Panc1 (cell line): ENCODE results near the gene DNAJB8. TPM values are rescaled to one million over a fixed set of nuclear protein-coding genes. Genes with fewer than 3 reads are reported as not detected.

Experiments
- ATAC-seq: fragments of 200-7000 bp; cut with Tn5 transposase; 2 replicates; pipeline ENCODE4 v1.9.1; 2020; ENCODE audit warnings: mild to moderate bottlenecking, moderate library complexity
- BruUV-seq: library from RNA; stranded (reverse); fragments of 400-500 nt; replicated peaks from 2 replicates; lab custom pipeline; 2021; lab: Mats Ljungman, UMichigan
- CTCF ChIA-PET: fragments of 300-600 bp; sonication (Branson Sonifier 250); formaldehyde crosslinking; loops from one replicate; lab custom pipeline; 2022; ENCODE audit warnings: antibody characterized with exemption; lab: Charles Lee
- POLR2A ChIA-PET: fragments of 300-600 bp; sonication (Branson Sonifier 250); formaldehyde crosslinking; loops from one replicate; lab custom pipeline; 2022; ENCODE audit warnings: antibody characterized with exemption; lab: Charles Lee
- DNase-seq: peaks from one replicate; pipeline ENCODE4 v3.0.0-alpha.2; 2010; ENCODE audit warnings: low read depth, low spot score
- H3K27ac ChIP-seq: 2 replicates; pipeline ENCODE4 v1.5.1; 2011; ENCODE audit warnings: mild to moderate bottlenecking, low read length, inconsistent platforms
- H3K27me3 ChIP-seq: fragments of 200-500 bp; sonication (Bioruptor generic); 2 replicates; pipeline ENCODE4 v1.6.0; 2014; ENCODE audit warnings: low read length, inconsistent platforms; ENCODE audit not compliant: control insufficient read depth, insufficient read depth
- H3K36me3 ChIP-seq: fragments of 200-500 bp; sonication (Bioruptor generic); 2 replicates; pipeline ENCODE4 v1.5.1; 2014; ENCODE audit warnings: inconsistent platforms, mild to moderate bottlenecking, low read length, moderate library complexity; ENCODE audit not compliant: control insufficient read depth, insufficient read depth
- H3K4me1 ChIP-seq: 2 replicates; pipeline ENCODE4 v1.5.1; 2011; ENCODE audit warnings: inconsistent platforms, mild to moderate bottlenecking, low read length, moderate library complexity; ENCODE audit not compliant: control insufficient read depth, insufficient read depth
- H3K4me3 ChIP-seq, 2 experiments: 2 replicates each; pipeline ENCODE4 v1.5.1; 2011 to 2012; ENCODE audit warnings: low read depth in 2 of 2, low read length in 2 of 2, mild to moderate bottlenecking in 2 of 2, inconsistent platforms in 1 of 2, moderate library complexity in 1 of 2
- H3K9me3 ChIP-seq: fragments of 200-500 bp; sonication (Bioruptor generic); 2 replicates; pipeline ENCODE4 v1.5.1; 2014; ENCODE audit warnings: low read depth, mild to moderate bottlenecking, inconsistent platforms, low read length, moderate library complexity; ENCODE audit not compliant: control insufficient read depth, insufficient read depth
- CTCF ChIP-seq: fragments of 450-650 bp; IDR thresholded peaks from 2 replicates; pipeline ENCODE4 v1.5.1; 2017; ENCODE audit warnings: mild to moderate bottlenecking
- POLR2AphosphoS5 ChIP-seq: IDR thresholded peaks from 2 replicates; pipeline ENCODE4 v1.6.1; 2012; ENCODE audit warnings: mild to moderate bottlenecking, low read depth, low read length, moderate library complexity
- REST ChIP-seq, 2 experiments: IDR thresholded peaks; 2 replicates each; pipeline ENCODE4 v1.6.1; 2011 to 2012; ENCODE audit warnings: low read depth in 2 of 2, control low read depth in 1 of 2, low read length in 1 of 2, mild to moderate bottlenecking in 1 of 2, moderate library complexity in 1 of 2; ENCODE audit not compliant: insufficient read depth in 1 of 2
- SIN3A ChIP-seq: IDR thresholded peaks from 2 replicates; pipeline ENCODE4 v1.6.1; 2012; ENCODE audit warnings: low read depth, mild to moderate bottlenecking, low read length, moderate library complexity, borderline replicate concordance; ENCODE audit not compliant: insufficient read depth
- TCF7L2 ChIP-seq: IDR thresholded peaks from 2 replicates; pipeline ENCODE4 v1.6.1; 2011; ENCODE audit warnings: mild to moderate bottlenecking, low read depth, low read length, inconsistent platforms
- in situ Hi-C: cut with HindIII; loops from 2 replicates; pipeline ENCODE4 v1.10.0; 2016; ENCODE audit warnings: low sequenced_read_pairs, low pct_unique_long_range_greater_than_20kb
- intact Hi-C: fragments of 100-400 bp; cut with micrococcal nuclease; formaldehyde crosslinking; loops from one replicate; pipeline ENCODE4 v1.10.0; 2022; ENCODE audit not compliant: unreplicated experiment
- total RNA-seq: library from RNA; stranded (reverse); gene quantifications from one replicate; pipeline ENCODE4 v1.2.1, GENCODE V29; 2021; ENCODE audit not compliant: unreplicated experiment

The DNAJB8 gene
- total RNA-seq, 1 experiment from 2014 or later = not detected

GRCh38 chr3:128418900-128419299, 47.8 kb downstream of the DNAJB8 start:
- DNase-seq = no peak
- intact Hi-C loops (no loop called here), in situ Hi-C loops (no loop called here)
- no peak for ATAC-seq
- peaks cover 44% of the 10 kb centered on the region for H3K4me1 ChIP-seq
- no peaks in the 10 kb centered on the region for H3K9me3 ChIP-seq
- CTCF ChIA-PET = no interaction called here
- POLR2A ChIA-PET = no interaction called here
- H3K36me3 ChIP-seq = no peaks in the 10 kb centered on the region
- peak overlapping the region; percentile 34 for H3K27ac ChIP-seq
- H3K27me3 ChIP-seq = no peaks in the 10 kb centered on the region
- TF ChIP-seq REST (IDR thresholded peaks at IDR 0.05; ENCODE audit: insufficient read depth in 1 of 2, low read depth in 2 of 2, low read length in 1 of 2) (no peak), CTCF (no peak), TCF7L2 (no peak), SIN3A (no peak), POLR2AphosphoS5 (no peak)
- H3K4me3 ChIP-seq = no peak overlapping the region
- no TSS peak for BruUV-seq

GRCh38 chr3:128416578-128417211, 50.0 kb downstream of the DNAJB8 start:
- Histone ChIP-seq H3K9me3 (no peaks in the 10 kb centered on the region), H3K27me3 (no peaks in the 10 kb centered on the region), H3K36me3 (no peaks in the 10 kb centered on the region), H3K4me3 (no peak overlapping the region), H3K27ac (peak overlapping the region; percentile 60), H3K4me1 (peaks cover 39% of the 10 kb centered on the region)
- peak; percentile 54 for DNase-seq
- no TSS peak for BruUV-seq
- CTCF ChIA-PET = no interaction called here
- TF ChIP-seq POLR2AphosphoS5 = no peak
- peak; percentile 95 for TF ChIP-seq TCF7L2
- intact Hi-C loops (no loop called here), in situ Hi-C loops (no loop called here)
- POLR2A ChIA-PET = no interaction called here
- peak; percentile 88 for ATAC-seq

- TF ChIP-seq POLR2AphosphoS5 = no peak
- no peak for TF ChIP-seq REST (IDR thresholded peaks at IDR 0.05; ENCODE audit: insufficient read depth in 1 of 2, low read depth in 2 of 2, low read length in 1 of 2)
- TF ChIP-seq TCF7L2 = no peak
- no peak for TF ChIP-seq SIN3A
- TF ChIP-seq CTCF = no peak
- Histone ChIP-seq H3K4me1 (peaks cover 32% of the 10 kb centered on the region), H3K9me3 (no peaks in the 10 kb centered on the region), H3K4me3 (no peak overlapping the region), H3K27me3 (no peaks in the 10 kb centered on the region), H3K36me3 (no peaks in the 10 kb centered on the region), H3K27ac (peak overlapping the region; percentile 35; the same call in 1 of the 2 replicates)
- intact Hi-C loops (no loop called here), in situ Hi-C loops (no loop called here)
- ATAC-seq (peak; percentile 13; the same call in 1 of the 2 replicates), DNase-seq (no peak)
- ChIA-PET CTCF (no interaction called here), POLR2A (no interaction called here)
- BruUV-seq = no TSS peak
Measured at GRCh38 chr3:128415773-128416577, 50.7 kb downstream of the DNAJB8 start.
